GM10266 (cell line): ENCODE results near the gene EIF4E3.

Source experiments
- DNase-seq: peaks from one replicate; pipeline ENCODE4 v3.0.0; 2012; ENCODE audit errors: extremely low spot score
- CTCF ChIP-seq: IDR thresholded peaks from 2 replicates; pipeline ENCODE4 v1.5.1; 2012; ENCODE audit warnings: mild to moderate bottlenecking, low read depth; ENCODE audit not compliant: control insufficient read depth, insufficient read depth; ENCODE audit errors: missing control alignments

The EIF4E3 gene

GRCh38 chr3:71702131-71703024, 22.8 kb downstream of the EIF4E3 start:
- no peak for TF ChIP-seq CTCF
- no peak for DNase-seq

- TF ChIP-seq CTCF = no peak
- no peak for DNase-seq
Measured at GRCh38 chr3:71701251-71701762, 23.9 kb downstream of the EIF4E3 start.

GRCh38 chr3:71695000-71695482, 30.2 kb downstream of the EIF4E3 start:
- DNase-seq = no peak
- TF ChIP-seq CTCF = no peak

- DNase-seq = no peak
- no peak for TF ChIP-seq CTCF
Measured at GRCh38 chr3:71694358-71694999, 30.7 kb downstream of the EIF4E3 start.

GRCh38 chr3:71693641-71694040, 31.6 kb downstream of the EIF4E3 start:
- DNase-seq = no peak

GRCh38 chr3:71692139-71692538, 33.1 kb downstream of the EIF4E3 start:
- TF ChIP-seq CTCF = no peak
- no peak for DNase-seq

More at GRCh38 chr3:71693641-71694040, 31.6 kb downstream of the EIF4E3 start:
- no peak for TF ChIP-seq CTCF
